Mononuclear cell (primary cell): ENCODE measurements around the gene CPLX1. TPM values are rescaled to one million over a fixed set of nuclear protein-coding genes. Genes with fewer than 3 reads are reported as not detected.
"Not testable (repeated sequence)": the region's sequence is repeated elsewhere in the genome, so short reads cannot be mapped to it uniquely, and the experiment has no call there.

ENCODE experiments used
- H3K27me3 ChIP-seq: 2 replicates; pipeline ENCODE4 v1.6.0; 2011; ENCODE audit warnings: low read length, control low read depth; ENCODE audit not compliant: insufficient read depth
- H3K4me1 ChIP-seq: 2 replicates; pipeline ENCODE4 v1.5.1; 2011; ENCODE audit warnings: mild to moderate bottlenecking, low read length, control low read depth; ENCODE audit not compliant: insufficient read depth
- H3K4me3 ChIP-seq: 2 replicates; pipeline ENCODE4 v1.5.1; 2011; ENCODE audit warnings: mild to moderate bottlenecking, low read length, moderate library complexity
- H3K9me3 ChIP-seq: 2 replicates; pipeline ENCODE4 v1.5.1; 2011; ENCODE audit warnings: low read depth, mild to moderate bottlenecking, control low read depth, low read length
- total RNA-seq: library from RNA; depleted of rRNA; stranded (reverse); fragments of >200 nt; gene quantifications from one replicate; pipeline ENCODE4 v1.2.3, GENCODE V29; 2012

Gene CPLX1
- total RNA-seq, 1 donor = 0.10 TPM

DNA sequence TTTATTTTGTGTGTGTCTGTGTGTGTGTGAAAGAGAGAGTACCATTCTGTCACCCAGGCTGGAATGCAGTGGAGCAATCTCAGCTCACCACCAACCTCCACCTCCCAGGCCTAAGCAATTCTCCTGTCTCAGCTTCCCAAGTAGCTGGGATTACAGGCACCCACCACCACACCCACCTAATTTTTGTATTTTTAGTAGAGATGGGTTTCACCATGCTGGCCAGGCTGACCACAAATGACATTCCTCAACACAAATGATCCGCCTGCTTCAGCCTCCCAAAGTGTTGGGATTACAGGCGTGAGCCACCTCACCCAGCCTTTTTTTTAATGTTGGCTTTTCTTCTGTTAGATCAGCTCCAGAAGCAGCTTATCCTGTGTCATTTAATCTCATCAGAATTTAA lies 50.4 kb downstream of the CPLX1 start:
- H3K4me1 ChIP-seq = peaks cover 29% of the 10 kb centered on the region
- not testable (repeated sequence) for H3K4me3 ChIP-seq, H3K27me3 ChIP-seq, H3K9me3 ChIP-seq

DNA sequence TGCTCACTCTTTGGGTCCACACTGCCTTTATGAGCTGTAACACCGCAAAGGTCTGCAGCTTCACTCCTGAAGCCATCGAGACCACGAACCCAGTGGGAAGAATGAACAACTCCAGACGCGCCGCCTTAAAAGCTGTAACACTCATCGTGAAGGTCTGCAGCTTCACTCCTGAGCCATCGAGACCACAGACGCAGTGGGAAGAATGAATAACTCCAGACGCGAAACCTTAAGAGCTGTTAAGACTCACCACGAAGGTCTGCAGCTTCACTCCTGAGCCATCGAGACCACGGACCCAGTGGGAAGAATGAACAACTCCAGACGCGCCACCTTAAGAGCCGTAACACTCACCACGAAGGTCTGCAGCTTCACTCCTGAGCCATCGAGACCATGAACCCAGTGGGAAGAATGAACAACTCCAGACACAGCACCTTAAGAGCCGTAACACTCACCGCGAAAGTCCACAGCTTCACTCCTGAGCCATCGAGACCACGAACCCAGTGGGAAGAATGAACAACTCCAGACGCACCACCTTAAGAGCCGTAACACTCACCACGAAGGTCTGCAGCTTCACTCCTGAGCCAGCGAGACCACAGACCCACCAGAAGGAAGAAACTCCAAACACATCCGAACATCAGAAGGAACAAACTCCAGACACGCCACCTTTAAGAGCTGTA lies 51.4 kb downstream of the CPLX1 start:
- peaks cover 20% of the 10 kb centered on the region for H3K4me1 ChIP-seq
- not testable (repeated sequence) for H3K9me3 ChIP-seq, H3K4me3 ChIP-seq, H3K27me3 ChIP-seq

DNA sequence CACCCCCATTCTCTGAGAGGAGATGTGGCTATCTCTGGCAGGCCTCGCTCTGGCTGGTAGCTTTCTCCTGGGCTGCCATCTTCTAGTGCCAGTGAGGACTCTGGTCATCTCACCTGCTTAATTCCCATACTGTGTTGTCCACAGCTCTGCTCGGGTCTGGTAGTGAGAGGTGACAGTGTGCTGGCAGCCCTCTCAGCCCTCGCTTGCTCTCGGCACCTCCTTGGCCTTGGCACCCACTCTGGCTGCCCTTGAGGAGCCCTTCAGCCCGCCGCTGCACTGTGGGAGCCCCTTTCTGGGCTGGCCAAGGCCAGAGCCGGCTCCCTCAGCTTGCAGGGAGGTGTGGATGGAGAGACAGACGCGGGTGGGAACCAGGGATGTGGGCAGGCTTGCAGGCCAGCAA lies 52.7 kb downstream of the CPLX1 start:
- peaks cover 17% of the 10 kb centered on the region for H3K4me1 ChIP-seq
- no peak overlapping the region for H3K4me3 ChIP-seq
- H3K9me3 ChIP-seq = no peaks in the 10 kb centered on the region
- H3K27me3 ChIP-seq = no peaks in the 10 kb centered on the region

DNA sequence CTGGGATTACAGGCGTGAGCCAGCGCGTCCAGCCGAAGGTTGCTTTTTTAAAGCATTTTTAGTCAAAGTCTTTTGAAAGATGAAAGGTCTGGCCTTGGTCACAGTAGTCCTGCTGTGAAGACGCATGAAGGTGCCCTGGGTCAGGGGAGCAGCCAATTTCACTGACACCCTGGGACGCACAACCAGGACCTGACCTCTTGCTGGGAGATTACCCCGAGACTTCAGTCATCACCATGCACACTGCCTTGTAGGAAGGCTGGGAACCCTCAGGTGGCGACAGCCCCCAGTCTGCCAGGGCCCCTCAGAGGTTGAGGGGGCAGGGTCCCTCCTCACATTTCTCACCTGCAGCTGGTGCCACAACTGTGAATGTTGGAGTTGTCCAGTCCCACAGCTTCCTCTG lies 53.2 kb downstream of the CPLX1 start:
- H3K4me1 ChIP-seq = peaks cover 17% of the 10 kb centered on the region
- H3K4me3 ChIP-seq = no peak overlapping the region
- no peaks in the 10 kb centered on the region for H3K27me3 ChIP-seq
- H3K9me3 ChIP-seq = no peaks in the 10 kb centered on the region

DNA sequence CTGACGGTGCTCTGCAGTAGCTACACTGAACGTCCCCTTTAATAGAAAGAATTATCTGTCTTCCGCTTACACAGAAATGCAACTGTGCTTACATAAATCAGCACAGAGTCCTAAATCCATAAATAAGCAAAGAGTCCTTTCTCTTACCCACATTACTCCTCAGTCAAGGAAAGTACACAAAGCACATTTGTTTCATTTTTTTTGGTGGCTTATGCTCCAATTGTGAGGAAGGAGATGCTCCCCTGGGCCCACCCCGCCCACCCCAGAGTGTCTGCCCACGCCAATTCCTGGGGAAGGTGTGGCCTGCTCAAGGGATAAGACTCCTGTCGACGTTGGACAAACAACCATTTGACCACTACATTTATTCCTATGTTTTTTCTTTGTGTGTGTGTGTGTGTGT lies 53.8 kb downstream of the CPLX1 start:
- H3K9me3 ChIP-seq = no peaks in the 10 kb centered on the region
- H3K4me1 ChIP-seq = peaks cover 17% of the 10 kb centered on the region
- no peak overlapping the region for H3K4me3 ChIP-seq
- H3K27me3 ChIP-seq = no peaks in the 10 kb centered on the region

DNA sequence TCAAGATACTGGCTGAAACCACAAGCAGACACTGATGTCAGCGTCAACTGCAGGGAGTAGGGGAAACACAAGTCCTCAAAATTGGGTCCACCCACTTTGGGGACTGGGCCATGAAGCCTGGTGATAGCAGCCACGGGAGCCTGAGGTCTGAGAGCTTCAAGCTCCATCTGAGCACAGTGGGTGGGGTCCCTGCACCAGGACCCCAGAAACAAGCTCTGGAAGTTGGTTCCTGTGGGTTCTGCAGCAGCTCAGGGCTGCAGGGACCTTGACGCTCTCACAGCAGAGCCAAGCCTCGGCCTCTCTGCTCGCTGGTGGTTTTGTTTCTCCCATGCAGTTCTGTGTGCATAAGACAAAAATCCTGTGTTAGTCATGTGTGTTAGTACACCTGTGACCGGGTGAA lies 54.5 kb downstream of the CPLX1 start:
- Histone ChIP-seq H3K9me3 (no peaks in the 10 kb centered on the region), H3K4me1 (peaks cover 17% of the 10 kb centered on the region), H3K4me3 (no peak overlapping the region), H3K27me3 (no peaks in the 10 kb centered on the region)

DNA sequence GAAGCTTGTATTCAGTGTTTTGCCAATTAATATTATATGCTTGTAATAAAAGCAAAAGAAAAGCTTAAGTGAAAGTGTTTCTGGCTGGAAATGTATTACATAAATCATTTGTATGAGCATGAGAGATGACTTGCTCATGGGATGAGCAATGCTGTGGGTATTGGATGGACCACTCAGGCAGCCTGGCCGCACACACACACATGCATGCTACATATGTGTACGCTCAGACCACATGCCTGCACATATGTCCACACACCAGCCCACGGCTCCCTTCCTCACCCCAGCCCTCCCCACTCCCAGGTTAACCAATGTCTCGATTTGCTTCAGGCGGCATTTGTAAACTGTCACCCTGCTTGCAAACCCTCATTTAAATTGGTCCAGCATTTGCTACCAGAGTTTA lies 55.9 kb downstream of the CPLX1 start:
- Histone ChIP-seq H3K9me3 (no peaks in the 10 kb centered on the region), H3K4me3 (no peak overlapping the region), H3K27me3 (no peaks in the 10 kb centered on the region), H3K4me1 (peaks cover 12% of the 10 kb centered on the region)

DNA sequence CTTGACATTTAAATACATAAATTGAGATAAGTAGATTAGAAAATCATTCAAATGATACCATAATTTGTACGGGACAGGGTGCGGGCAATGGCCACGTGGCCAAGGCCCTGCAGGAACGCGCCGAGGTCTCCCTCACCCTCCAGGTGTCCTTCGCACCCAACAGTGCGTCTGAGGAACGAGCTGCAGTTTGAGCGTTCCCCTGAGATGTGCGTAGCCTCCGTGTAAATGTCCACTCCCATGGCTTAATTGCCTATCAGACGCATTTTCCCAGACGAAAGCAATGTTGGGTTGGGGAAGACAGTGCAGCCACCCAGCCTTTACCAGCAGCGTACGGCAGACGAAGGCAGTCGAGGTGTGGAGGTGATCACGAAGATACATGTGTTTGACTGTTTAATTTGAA lies 56.4 kb downstream of the CPLX1 start:
- H3K9me3 ChIP-seq = no peaks in the 10 kb centered on the region
- H3K27me3 ChIP-seq = no peaks in the 10 kb centered on the region
- H3K4me1 ChIP-seq = peaks cover 11% of the 10 kb centered on the region
- no peak overlapping the region for H3K4me3 ChIP-seq

DNA sequence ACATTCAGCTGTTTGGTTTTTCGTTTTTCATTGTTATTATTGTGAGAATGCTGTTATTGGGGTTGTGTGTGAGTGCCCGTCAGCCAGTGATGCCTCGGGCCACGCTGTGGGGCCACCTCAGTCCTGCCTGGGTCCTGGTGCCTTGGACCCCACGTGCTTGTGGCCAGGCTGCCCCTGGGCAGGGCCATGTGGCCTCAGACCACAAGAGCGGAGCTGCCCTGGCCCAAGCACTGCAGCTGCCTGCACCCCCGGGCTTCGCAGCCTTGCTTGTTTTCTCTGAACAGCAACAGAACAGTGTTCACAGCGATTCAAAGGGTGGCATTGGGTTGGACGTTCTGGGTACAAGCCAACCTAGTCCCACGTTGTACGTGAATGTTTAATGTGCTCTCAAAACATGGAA lies 56.9 kb downstream of the CPLX1 start:
- Histone ChIP-seq H3K9me3 (no peaks in the 10 kb centered on the region), H3K4me3 (no peak overlapping the region), H3K4me1 (peaks cover 10% of the 10 kb centered on the region), H3K27me3 (no peaks in the 10 kb centered on the region)

DNA sequence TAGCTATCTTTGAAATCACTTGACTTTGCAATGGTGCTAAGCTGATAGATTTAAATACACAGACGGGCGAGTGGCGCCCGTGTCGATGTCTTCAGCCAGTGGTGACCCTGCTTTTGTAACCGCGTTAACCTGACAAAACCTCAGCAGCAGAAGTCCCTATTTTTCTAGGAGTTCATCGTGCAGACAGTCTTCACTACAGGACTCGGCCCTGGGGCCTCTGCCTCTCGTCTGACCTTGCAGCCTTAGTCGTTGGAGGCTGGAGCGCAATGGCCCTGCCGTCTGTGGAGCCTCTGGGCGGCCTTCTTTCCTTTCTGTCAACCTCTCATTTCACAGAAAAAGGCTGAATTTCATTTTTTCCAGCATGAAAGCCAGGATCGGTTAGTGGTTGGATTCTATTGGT lies 57.9 kb downstream of the CPLX1 start:
- H3K4me1 ChIP-seq = peaks cover 10% of the 10 kb centered on the region
- H3K4me3 ChIP-seq = no peak overlapping the region
- no peaks in the 10 kb centered on the region for H3K9me3 ChIP-seq
- H3K27me3 ChIP-seq = no peaks in the 10 kb centered on the region

DNA sequence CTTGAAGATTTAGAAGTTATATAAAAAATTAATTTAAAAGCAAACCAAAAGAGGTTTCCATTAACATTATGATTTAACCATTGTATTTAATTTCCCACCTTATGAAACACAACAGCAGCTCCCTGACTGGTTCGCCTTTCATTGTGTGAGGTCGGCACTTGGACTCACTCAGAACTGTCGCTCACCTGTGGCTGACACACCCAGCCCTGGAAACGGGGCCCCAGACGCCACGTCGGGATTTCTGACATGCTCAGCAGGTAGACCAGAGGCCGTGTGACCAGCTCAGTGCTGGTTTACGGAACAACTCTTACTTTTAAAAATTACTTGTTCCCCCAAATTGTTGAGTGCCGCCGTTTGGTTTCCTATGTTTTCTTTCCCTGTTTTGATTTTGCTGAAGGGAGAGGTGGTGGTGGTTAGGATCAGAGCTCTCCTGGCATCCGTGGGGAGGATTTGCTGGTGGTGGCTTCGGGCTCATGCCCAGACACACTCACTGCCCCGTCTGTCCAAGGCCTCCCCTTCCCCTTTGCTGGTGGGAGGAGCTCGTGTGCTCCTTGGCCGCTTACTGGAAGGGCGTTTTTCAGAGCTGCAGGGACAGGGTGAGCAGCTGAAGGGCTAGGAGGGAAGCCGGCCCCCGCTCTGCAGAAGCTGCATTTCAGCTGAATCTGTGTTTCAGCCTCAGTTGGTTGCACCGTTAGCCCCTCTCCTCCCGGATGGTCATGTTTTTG lies 59.2 kb downstream of the CPLX1 start:
- no peak overlapping the region for H3K4me3 ChIP-seq
- H3K27me3 ChIP-seq = no peaks in the 10 kb centered on the region
- H3K9me3 ChIP-seq = no peaks in the 10 kb centered on the region
- peaks cover 10% of the 10 kb centered on the region for H3K4me1 ChIP-seq

DNA sequence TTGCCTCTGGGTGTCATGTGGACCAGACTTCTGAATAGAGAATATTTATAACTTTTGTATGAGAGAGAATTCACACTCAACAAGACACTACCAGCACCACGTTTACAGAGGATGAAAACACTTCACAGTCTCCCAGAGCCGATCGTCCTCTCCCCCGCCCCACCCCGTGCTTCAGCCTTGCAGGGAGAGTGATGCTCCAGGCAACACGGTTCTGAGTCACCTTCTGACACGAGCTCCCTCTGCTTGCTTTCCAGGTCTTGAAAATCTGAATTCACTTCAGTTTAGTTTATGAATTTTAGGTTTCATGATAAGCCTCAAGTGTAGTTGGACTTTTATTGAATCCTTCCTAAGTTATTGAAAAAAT lies 59.8 kb downstream of the CPLX1 start:
- Histone ChIP-seq H3K4me1 (peaks cover 10% of the 10 kb centered on the region), H3K27me3 (no peaks in the 10 kb centered on the region), H3K4me3 (no peak overlapping the region), H3K9me3 (no peaks in the 10 kb centered on the region)

DNA sequence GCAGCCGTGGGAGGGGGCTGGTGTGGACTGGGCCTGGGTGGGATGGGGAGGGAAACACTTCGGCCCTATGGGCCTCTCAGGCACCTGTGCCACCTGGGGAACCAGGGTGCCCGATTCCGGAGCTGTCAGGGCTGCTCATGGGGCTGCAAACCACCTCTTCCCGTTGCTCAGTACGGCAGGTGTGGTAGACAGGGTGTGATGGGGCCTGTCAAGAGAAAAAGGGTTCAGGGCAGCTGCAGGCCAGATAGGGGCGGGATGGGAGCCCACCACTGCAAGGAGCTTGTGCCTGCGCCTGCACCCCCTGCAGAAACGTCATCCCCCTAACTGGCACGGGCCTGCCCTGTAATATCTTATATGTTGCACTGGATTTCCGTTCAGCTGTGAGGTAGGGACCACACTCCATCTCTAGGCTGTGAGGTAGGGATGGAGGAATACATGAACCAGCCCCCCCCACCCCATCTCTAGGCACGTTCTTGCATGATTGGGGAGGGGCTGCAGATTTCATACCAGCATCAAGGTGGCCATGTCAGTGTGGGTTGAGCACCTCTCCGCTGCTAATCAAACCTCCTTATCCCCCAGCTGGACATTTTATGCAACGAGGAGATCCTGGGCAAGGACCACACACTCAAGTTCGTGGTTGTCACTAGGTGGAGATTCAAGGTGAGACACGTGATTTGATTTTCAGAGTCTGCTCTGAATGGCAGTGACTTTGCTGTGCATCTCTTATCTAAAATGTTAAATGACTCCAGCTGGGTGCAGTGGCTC lies 61.3 kb downstream of the CPLX1 start:
- H3K9me3 ChIP-seq = no peaks in the 10 kb centered on the region
- peaks cover 10% of the 10 kb centered on the region for H3K4me1 ChIP-seq
- H3K27me3 ChIP-seq = no peaks in the 10 kb centered on the region
- H3K4me3 ChIP-seq = no peak overlapping the region

DNA sequence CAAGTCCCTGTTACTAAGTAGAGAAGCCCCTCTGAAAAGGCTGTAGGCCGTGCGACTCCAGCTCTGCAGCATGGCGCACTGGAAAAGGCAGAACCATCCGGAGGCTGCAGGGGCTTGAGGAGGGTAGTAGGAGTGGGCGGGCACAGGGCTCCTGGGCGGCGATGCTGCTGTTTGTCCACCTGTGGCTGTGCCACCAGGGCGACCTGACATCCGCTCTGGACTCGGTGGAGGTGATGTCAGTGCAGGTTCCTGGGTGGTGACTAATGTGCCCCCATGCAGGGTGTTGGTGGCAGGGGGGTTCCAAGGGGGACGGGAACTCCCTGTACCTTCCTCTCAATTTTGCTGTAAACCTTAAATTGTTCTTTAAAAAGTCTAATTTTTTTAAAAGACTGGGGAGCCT lies 62.0 kb downstream of the CPLX1 start:
- Histone ChIP-seq H3K4me1 (peaks cover 10% of the 10 kb centered on the region), H3K4me3 (no peak overlapping the region), H3K9me3 (no peaks in the 10 kb centered on the region), H3K27me3 (no peaks in the 10 kb centered on the region)

DNA sequence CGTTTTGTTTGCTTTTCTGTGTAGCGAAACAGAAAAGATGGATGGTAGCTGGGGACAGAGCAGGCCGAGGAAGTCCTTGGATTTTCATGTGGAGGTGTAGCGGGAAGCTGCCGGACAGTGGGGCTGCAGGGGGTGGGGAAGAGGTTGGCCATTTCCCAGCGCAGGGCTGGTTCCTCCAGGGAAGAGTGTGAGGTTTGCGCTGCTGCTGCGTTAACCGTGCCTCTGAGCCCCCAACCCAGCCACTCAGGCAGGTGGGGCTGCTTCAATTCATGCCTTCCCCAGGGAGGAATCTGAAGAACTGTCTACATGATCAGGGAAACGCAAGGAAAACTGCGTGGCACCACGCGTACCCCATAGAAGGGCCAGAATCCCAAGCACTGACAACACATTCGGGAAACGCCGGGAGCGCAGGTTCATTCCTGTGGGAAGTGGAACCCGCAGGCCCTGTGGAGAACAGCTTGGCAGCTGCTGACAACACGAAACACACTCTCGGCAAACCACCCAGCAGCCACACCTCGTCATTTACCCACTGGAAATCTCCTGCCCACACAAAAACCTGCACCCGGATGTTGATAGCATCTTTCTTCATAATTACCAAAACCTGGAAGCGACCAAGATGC lies 62.6 kb downstream of the CPLX1 start:
- Histone ChIP-seq H3K4me3 (no peak overlapping the region), H3K9me3 (no peaks in the 10 kb centered on the region), H3K4me1 (peaks cover 10% of the 10 kb centered on the region), H3K27me3 (no peaks in the 10 kb centered on the region)
